Breast epithelium (tissue), 4 donors: ENCODE results near the gene ARHGAP10. TPM values are rescaled to one million over a fixed set of nuclear protein-coding genes. Genes with fewer than 3 reads are reported as not detected.

Experiments used
- DNase-seq, 2 donors: peaks; one replicate each; pipeline ENCODE4 v3.0.0-alpha.2; 2019; ENCODE audit warnings: low spot score in 2 of 2
- H3K27ac ChIP-seq, 2 donors: fragments of 200-600 bp; sonication (generic) in 1 of 2; one replicate each; pipeline ENCODE4 v1.5.1; 2016 to 2019; ENCODE audit warnings: mild to moderate bottlenecking in 1 of 2
- H3K27me3 ChIP-seq, 2 donors: fragments of 200-600 bp; sonication (generic) in 1 of 2; one replicate each; pipeline versions ENCODE4 v1.5.1 to v1.6.0; 2017 to 2019; ENCODE audit warnings: control low read depth in 1 of 2, mild to moderate bottlenecking in 1 of 2
- H3K36me3 ChIP-seq: fragments of 200-600 bp; one replicate; pipeline ENCODE4 v1.5.1; 2019
- H3K4me1 ChIP-seq, 2 donors: fragments of 200-600 bp; sonication (generic); one replicate each; pipeline ENCODE4 v1.5.1; 2016 to 2019; ENCODE audit warnings: control low read depth in 1 of 2
- H3K4me3 ChIP-seq, 3 donors: fragments of 200-600 bp; sonication (generic); 1 replicate in 2 of 3; 2 replicates in 1 of 3; pipeline ENCODE4 v1.5.1; 2016 to 2019; ENCODE audit warnings: mild to moderate bottlenecking in 3 of 3, moderate library complexity in 2 of 3
- H3K9me3 ChIP-seq, 2 donors: fragments of 200-600 bp; sonication (generic) in 1 of 2; one replicate each; pipeline ENCODE4 v1.5.1; 2016 to 2019; ENCODE audit warnings: control low read depth in 1 of 2
- POLR2A ChIP-seq: fragments of 450-650 bp; IDR thresholded peaks from one replicate; pipeline ENCODE4 v1.6.1; 2016; ENCODE audit warnings: antibody characterized with exemption, mild to moderate bottlenecking, moderate library complexity
- POLR2AphosphoS5 ChIP-seq, 3 donors: sonication (generic); formaldehyde crosslinking; IDR thresholded peaks; one replicate each; pipeline ENCODE4 v1.6.1; 2017; ENCODE audit warnings: antibody characterized with exemption in 3 of 3
- intact Hi-C: fragments of 100-400 bp; cut with DNase I; formaldehyde crosslinking; loops from one replicate; pipeline ENCODE4 v1.15.1; 2023; ENCODE audit warnings: low total_unique reads
- total RNA-seq, 3 donors: library from RNA; depleted of rRNA; stranded (reverse); fragments of >200 nt; gene quantifications; one replicate each; pipeline ENCODE4 v1.1.0, GENCODE V29; 2016
- TF ChIP-seq, protein P1 (sequence below), 3 donors: fragments of 450-650 bp; IDR thresholded peaks; one replicate each; pipeline ENCODE4 v1.5.1; 2016 to 2017; ENCODE audit warnings: antibody characterized with exemption in 3 of 3, mild to moderate bottlenecking in 3 of 3, moderate library complexity in 3 of 3

Gene ARHGAP10
- total RNA-seq, 3 donors from 2014 or later = 49.5 to 138 (median 62.6) TPM

DNA sequence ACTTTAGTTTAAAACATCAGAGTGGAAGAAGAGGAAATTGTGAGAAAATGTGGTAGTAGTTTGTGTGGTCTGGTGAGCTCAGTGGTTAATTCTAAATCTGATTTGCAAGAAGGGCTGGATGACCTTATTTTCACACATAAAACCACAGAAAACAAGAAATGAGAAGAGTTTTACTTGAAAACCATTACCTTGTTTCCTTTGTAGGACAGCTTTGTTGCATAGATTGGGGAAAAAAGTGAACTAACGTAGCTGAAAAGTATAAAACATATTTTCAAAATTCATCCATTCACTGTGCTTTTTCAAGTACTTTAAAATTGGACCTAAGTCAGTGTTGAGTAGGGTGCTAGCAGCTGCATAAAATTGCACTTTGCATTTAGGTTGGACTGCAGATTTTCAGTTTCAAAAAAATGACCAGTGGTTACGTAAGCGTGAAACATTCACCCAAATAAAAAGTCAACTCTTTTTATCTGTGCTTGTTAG, 211.3 kb downstream of the ARHGAP10 start:
- H3K4me1 ChIP-seq = no peaks in the 10 kb centered on the region
- H3K27me3 ChIP-seq = no peaks in the 10 kb centered on the region
- no peak overlapping the region for H3K27ac ChIP-seq
- no peak for DNase-seq
- no peak overlapping the region for H3K4me3 ChIP-seq
- no peaks in the 10 kb centered on the region for H3K36me3 ChIP-seq
- TF ChIP-seq POLR2A (no peak), POLR2AphosphoS5 (IDR thresholded peaks at IDR 0.05) (no peak)
- TF ChIP-seq, protein P1, sequence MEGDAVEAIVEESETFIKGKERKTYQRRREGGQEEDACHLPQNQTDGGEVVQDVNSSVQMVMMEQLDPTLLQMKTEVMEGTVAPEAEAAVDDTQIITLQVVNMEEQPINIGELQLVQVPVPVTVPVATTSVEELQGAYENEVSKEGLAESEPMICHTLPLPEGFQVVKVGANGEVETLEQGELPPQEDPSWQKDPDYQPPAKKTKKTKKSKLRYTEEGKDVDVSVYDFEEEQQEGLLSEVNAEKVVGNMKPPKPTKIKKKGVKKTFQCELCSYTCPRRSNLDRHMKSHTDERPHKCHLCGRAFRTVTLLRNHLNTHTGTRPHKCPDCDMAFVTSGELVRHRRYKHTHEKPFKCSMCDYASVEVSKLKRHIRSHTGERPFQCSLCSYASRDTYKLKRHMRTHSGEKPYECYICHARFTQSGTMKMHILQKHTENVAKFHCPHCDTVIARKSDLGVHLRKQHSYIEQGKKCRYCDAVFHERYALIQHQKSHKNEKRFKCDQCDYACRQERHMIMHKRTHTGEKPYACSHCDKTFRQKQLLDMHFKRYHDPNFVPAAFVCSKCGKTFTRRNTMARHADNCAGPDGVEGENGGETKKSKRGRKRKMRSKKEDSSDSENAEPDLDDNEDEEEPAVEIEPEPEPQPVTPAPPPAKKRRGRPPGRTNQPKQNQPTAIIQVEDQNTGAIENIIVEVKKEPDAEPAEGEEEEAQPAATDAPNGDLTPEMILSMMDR (IDR thresholded peaks at IDR 0.05) = no peak
- intact Hi-C loops = no loop called here
- no peaks in the 10 kb centered on the region for H3K9me3 ChIP-seq

DNA sequence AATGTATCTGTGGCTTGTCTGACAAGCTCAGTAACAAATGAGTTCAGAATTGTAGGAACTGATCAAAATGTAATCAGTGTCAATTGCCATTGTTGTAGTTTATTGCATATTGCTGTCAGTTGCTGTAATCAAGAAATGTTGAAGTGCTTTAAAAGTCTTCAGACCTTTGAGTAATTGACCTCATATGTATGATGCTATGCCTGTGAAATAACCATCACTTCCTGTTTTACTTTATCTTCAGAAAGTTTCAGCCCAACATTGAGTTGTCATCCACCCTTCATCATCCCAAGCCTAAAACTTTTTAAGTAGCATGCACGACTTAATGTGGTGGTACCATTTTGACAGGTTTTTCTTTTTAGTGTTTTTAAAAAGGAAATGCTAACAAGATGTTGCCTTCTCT, 212.4 kb downstream of the ARHGAP10 start:
- no peak overlapping the region for H3K4me3 ChIP-seq
- H3K9me3 ChIP-seq = no peaks in the 10 kb centered on the region
- H3K4me1 ChIP-seq = no peaks in the 10 kb centered on the region
- TF ChIP-seq POLR2AphosphoS5 (IDR thresholded peaks at IDR 0.05) (no peak), POLR2A (no peak)
- TF ChIP-seq, protein P1 (IDR thresholded peaks at IDR 0.05) = no peak
- DNase-seq = no peak
- no peaks in the 10 kb centered on the region for H3K36me3 ChIP-seq
- no peaks in the 10 kb centered on the region for H3K27me3 ChIP-seq
- no peak overlapping the region for H3K27ac ChIP-seq
- intact Hi-C loops = no loop called here

DNA sequence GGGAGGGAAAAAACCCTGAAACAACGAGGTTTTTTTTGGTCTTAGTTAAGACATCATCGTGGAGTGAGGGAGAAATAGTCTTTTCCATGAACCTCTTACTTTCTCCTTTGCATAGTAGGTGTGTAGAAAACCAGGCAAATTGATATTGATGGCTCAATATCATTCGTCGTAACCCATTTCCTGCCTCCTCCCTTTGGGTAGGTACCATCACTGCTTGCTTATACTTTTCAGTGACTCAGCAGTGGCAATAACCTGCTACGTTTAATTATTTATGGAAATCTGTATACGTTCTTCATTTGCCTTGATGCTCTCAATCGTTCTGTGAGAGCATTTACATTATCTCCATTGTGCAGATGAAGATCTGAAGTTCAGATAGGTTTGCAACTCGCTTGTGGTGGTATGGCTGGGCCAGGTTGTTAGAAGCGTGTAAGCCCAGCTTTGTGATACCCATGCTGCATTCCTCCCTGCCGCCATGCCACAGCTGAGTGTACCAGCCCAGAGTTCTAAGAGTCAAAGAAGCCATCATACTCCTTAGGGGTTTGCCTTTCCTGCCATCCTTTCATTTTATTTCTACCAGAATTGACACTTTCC, 212.9 kb downstream of the ARHGAP10 start:
- DNase-seq = no peak
- H3K27ac ChIP-seq = no peak overlapping the region
- intact Hi-C loops = loop anchor here (5.0 kb wide), 1 partner anchor 1888 kb away; no protein-coding TSS in a partner anchor
- no peak overlapping the region for H3K4me3 ChIP-seq
- H3K9me3 ChIP-seq = no peaks in the 10 kb centered on the region
- TF ChIP-seq POLR2A = no peak
- TF ChIP-seq, protein P1 (IDR thresholded peaks at IDR 0.05) = no peak
- TF ChIP-seq POLR2AphosphoS5 (IDR thresholded peaks at IDR 0.05) = no peak
- H3K4me1 ChIP-seq = no peaks in the 10 kb centered on the region
- no peaks in the 10 kb centered on the region for H3K36me3 ChIP-seq
- no peaks in the 10 kb centered on the region for H3K27me3 ChIP-seq

DNA sequence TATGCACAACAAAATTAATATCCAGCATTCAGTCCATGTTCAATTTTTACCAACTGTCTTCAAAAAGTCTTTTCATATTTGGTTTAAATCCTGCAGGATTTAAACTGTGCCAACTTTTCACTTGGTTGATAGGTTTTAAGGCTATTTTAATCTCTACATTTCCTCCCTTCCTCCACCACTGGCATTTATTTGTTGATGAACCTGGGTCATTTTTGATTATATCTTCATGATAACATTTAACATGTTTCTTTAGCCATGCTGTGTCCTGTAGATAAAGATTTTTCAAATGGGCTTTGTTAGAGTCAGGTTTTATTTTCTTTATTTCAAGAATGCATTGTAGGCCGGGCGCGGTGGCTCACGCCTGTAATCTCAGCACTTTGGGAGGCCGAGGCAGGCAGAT, 216.4 kb downstream of the ARHGAP10 start:
- Histone ChIP-seq H3K4me1 (no peaks in the 10 kb centered on the region), H3K27me3 (no peaks in the 10 kb centered on the region), H3K9me3 (no peaks in the 10 kb centered on the region), H3K27ac (no peak overlapping the region), H3K36me3 (no peaks in the 10 kb centered on the region), H3K4me3 (no peak overlapping the region)
- intact Hi-C loops = loop anchor here (5.0 kb wide), 1 partner anchor 1884 kb away; no protein-coding TSS in a partner anchor
- no peak for DNase-seq
- TF ChIP-seq POLR2A (no peak), POLR2AphosphoS5 (IDR thresholded peaks at IDR 0.05) (no peak)
- TF ChIP-seq, protein P1 (IDR thresholded peaks at IDR 0.05) = no peak

DNA sequence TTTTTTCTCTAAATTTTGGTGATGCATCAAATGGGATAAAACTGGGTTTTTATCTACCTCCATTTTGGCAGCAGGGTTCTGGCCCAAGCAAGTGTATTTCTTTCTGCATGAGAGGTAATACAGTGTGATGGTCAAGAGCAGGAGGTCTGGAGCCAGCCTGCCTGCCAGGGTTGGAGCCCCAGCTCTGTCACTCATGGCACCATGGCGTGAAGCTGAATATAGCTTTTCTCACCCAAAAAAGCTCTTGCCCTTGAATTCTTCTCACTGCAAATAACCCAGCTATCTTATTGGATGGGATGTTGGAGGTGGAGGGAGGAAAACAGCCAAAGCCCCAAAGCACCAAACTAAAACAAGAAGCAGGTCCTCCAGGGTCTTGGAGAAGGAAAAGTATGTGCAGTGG, 218.4 kb downstream of the ARHGAP10 start:
- Histone ChIP-seq H3K4me1 (no peaks in the 10 kb centered on the region), H3K36me3 (no peaks in the 10 kb centered on the region), H3K9me3 (no peaks in the 10 kb centered on the region), H3K4me3 (no peak overlapping the region), H3K27me3 (no peaks in the 10 kb centered on the region), H3K27ac (no peak overlapping the region)
- DNase-seq = no peak
- no peak for TF ChIP-seq POLR2A
- no peak for TF ChIP-seq POLR2AphosphoS5 (IDR thresholded peaks at IDR 0.05)
- TF ChIP-seq, protein P1 (IDR thresholded peaks at IDR 0.05) = no peak
- intact Hi-C loops = no loop called here
